Mammary epithelial cell (primary cell): ENCODE data around the gene SMIM27.
A peak's percentile ranks its signal among the peaks of the same experiment; 100 is the strongest.

ENCODE experiments used
- EZH2 ChIP-seq: IDR thresholded peaks from 2 replicates; pipeline ENCODE4 v1.6.1; 2012; ENCODE audit warnings: low read length, inconsistent platforms, borderline replicate concordance
- TF ChIP-seq, protein P1 (sequence below), 2 donors: IDR thresholded peaks in 1 of 2; conservative IDR thresholded peaks in 1 of 2; 2 replicates each; pipeline ENCODE4 v1.5.1; 2011 to 2012; ENCODE audit warnings: inconsistent platforms in 2 of 2, low read length in 2 of 2, mild to moderate bottlenecking in 2 of 2, control low read depth in 1 of 2, low read depth in 1 of 2; ENCODE audit not compliant: insufficient read depth in 1 of 2; ENCODE audit errors: extremely low read depth in 1 of 2

DNA sequence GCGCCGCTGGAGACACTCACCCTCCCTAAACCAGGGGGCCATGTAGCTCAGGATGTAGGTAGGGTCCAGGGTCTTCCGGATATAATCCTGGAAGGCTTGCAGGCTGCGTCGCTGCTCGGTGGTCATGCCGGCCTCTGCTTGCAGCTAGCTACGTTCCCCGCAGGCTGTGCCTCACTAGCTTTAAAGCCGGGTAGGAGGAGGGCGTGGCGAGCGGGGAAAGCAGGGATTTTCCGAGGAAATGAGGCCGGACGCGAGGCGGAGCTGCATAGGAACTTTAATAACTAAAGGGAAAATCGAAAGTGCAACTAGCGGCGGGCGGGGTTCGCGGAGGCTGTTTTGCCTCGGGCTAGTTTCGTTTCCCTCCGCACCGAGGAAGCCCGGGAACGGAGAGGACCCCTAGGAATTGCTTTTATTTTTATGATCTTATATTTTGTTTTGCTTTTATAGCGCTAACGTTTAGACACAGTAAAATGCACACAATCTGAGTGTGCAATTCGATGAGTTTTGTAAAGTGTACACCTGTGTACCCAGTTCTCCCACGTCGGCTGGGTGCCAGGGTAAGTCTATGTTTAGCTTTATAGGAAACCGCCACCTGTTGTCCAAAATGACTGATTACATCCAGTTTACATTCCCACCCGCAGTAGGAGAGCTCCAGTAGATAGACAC is 26.0 kb upstream of the SMIM27 start, which contains the start of gene RIGI:
- TF ChIP-seq EZH2 = no peak
- TF ChIP-seq, protein P1, sequence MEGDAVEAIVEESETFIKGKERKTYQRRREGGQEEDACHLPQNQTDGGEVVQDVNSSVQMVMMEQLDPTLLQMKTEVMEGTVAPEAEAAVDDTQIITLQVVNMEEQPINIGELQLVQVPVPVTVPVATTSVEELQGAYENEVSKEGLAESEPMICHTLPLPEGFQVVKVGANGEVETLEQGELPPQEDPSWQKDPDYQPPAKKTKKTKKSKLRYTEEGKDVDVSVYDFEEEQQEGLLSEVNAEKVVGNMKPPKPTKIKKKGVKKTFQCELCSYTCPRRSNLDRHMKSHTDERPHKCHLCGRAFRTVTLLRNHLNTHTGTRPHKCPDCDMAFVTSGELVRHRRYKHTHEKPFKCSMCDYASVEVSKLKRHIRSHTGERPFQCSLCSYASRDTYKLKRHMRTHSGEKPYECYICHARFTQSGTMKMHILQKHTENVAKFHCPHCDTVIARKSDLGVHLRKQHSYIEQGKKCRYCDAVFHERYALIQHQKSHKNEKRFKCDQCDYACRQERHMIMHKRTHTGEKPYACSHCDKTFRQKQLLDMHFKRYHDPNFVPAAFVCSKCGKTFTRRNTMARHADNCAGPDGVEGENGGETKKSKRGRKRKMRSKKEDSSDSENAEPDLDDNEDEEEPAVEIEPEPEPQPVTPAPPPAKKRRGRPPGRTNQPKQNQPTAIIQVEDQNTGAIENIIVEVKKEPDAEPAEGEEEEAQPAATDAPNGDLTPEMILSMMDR (conservative IDR thresholded peaks at IDR 0.05 in 1 of 2, IDR thresholded peaks at IDR 0.05 in 1 of 2; ENCODE audit: extremely low read depth in 1 of 2, insufficient read depth in 1 of 2, low read depth in 1 of 2, low read length in 2 of 2) = peak; percentile 35 to 61
